NB4 (cell line): Measurements from ENCODE around the gene GMIP.

Source experiments
- MAX ChIP-seq: IDR thresholded peaks from 2 replicates; pipeline ENCODE4 v1.6.1; 2011; ENCODE audit warnings: low read depth, low read length
- POLR2A ChIP-seq: IDR thresholded peaks from 2 replicates; pipeline ENCODE4 v1.6.1; 2011; ENCODE audit warnings: mild to moderate bottlenecking; ENCODE audit not compliant: insufficient read length; ENCODE audit errors: extremely low read depth

DNA sequence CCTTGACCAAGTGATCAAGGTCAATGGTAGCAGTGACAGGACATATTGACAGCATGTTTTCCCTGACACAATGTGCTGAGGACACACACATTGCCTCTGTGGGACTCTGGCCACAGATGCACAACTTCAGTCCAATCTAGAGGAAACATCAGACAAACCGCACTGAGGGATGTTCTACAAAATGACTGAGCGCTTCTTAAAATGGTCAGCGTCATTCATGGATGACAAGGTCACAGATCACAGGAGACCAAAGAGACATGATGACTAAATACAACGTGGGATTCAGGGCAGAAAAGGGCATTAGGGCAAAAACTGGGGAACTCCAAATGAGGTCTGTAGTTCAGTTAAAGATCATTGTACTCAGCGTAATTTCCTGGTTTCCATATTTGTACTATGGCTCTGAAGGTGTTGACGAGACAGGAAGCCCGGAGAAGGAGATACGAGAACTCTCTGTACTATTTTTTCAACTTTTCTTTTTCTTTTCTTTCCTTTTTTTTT lies 45.6 kb downstream of the GMIP start:
- no peak for TF ChIP-seq POLR2A
- no peak for TF ChIP-seq MAX
